Testis (tissue), 3 donors: ENCODE data around the gene ITPRIP. TPM values are rescaled to one million over a fixed set of nuclear protein-coding genes. Genes with fewer than 3 reads are reported as not detected.

ENCODE experiments used
- DNase-seq: peaks from one replicate; pipeline ENCODE4 v3.0.0-alpha.2; 2019
- H3K27ac ChIP-seq, 2 donors: fragments of 200-600 bp; sonication (generic); one replicate each; pipeline ENCODE4 v1.5.1; 2019
- H3K27me3 ChIP-seq: fragments of 200-600 bp; sonication (generic); one replicate; pipeline ENCODE4 v1.5.1; 2019
- H3K36me3 ChIP-seq: fragments of 200-600 bp; sonication (generic); one replicate; pipeline ENCODE4 v1.5.1; 2017; ENCODE audit warnings: low read depth; ENCODE audit errors: missing control alignments
- H3K4me1 ChIP-seq: fragments of 200-600 bp; sonication (generic); one replicate; pipeline ENCODE4 v1.5.1; 2019
- H3K4me3 ChIP-seq, 2 donors: fragments of 200-600 bp; sonication (generic); one replicate each; pipeline ENCODE4 v1.5.1; 2017 to 2019
- H3K9me3 ChIP-seq: fragments of 200-600 bp; sonication (generic); one replicate; pipeline ENCODE4 v1.5.1; 2017
- CTCF ChIP-seq, 3 experiments: fragments of 450-650 bp in 2 of 3; fragments of 200-600 bp in 1 of 3; sonication (generic) in 1 of 3; IDR thresholded peaks; one replicate each; pipeline ENCODE4 v1.5.1; 2016 to 2019; ENCODE audit warnings: antibody characterized with exemption in 3 of 3, mild to moderate bottlenecking in 2 of 3, moderate library complexity in 1 of 3
- POLR2A ChIP-seq: fragments of 450-650 bp; IDR thresholded peaks from one replicate; pipeline ENCODE4 v1.6.1; 2017; ENCODE audit warnings: antibody characterized with exemption, mild to moderate bottlenecking, moderate library complexity
- WGBS, 2 donors: methylation state at CpG; one replicate each; pipeline ENCODE4 v1.1.5; 2018; 5-methylcytosine and 5-hydroxymethylcytosine counted together
- intact Hi-C: fragments of 100-400 bp; cut with DNase I; formaldehyde crosslinking; loops from one replicate; pipeline ENCODE4 v1.15.1; 2023; ENCODE audit warnings: low total_unique reads
- polyA plus RNA-seq: library from polyadenylated mRNA; stranded (reverse); fragments of 350-450 nt; fragmentation: Illumina TruSeq; extraction: RNeasy Lipid Tissue Mini Kit (QIAGEN cat#74804); gene quantifications from one replicate; pipeline ENCODE4 v1.2.3, GENCODE V29; 2014; ENCODE audit warnings: low read depth, low replicate concordance; ENCODE audit not compliant: insufficient read depth
- total RNA-seq, 2 donors: library from RNA; depleted of rRNA; stranded (reverse); fragments of >200 nt; gene quantifications; one replicate each; pipeline ENCODE4 v1.2.3, GENCODE V29; 2016

Gene ITPRIP
- total and polyA plus RNA-seq, 3 donors from 2014 or later, result 21.5 to 29.5 (median 21.6) TPM

DNA sequence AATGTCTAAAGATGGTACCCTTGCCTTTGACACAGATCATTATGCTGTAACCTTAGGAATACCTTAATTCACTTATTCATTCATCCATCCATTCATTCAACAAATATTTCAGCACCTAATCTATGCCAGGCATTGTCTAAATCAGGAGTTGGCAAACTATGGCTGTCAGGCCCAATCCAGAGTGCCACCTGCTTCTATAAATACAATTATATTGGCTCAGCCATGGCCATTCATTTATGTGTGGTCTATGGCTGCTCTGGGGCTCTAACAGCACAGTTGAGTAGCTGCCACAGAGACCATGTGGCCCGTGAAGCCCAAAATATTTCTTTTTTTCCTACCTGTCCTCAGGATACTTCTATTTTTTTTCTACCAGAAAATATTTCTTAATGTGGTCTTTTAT, 6.0 kb upstream of the ITPRIP start:
- no peaks in the 10 kb centered on the region for H3K27me3 ChIP-seq
- WGBS, 2 donors, result 100% methylated on average over 1 of the region's 1 CpG
- TF ChIP-seq POLR2A, result no peak
- TF ChIP-seq CTCF (IDR thresholded peaks at IDR 0.05), result no peak
- H3K27ac ChIP-seq, result no peak overlapping the region
- intact Hi-C loops, result no loop called here
- no peak for DNase-seq
- H3K4me1 ChIP-seq, result peaks cover 18% of the 10 kb centered on the region
- no peak overlapping the region for H3K4me3 ChIP-seq
- H3K36me3 ChIP-seq, result no peaks in the 10 kb centered on the region
- H3K9me3 ChIP-seq, result no peaks in the 10 kb centered on the region

DNA sequence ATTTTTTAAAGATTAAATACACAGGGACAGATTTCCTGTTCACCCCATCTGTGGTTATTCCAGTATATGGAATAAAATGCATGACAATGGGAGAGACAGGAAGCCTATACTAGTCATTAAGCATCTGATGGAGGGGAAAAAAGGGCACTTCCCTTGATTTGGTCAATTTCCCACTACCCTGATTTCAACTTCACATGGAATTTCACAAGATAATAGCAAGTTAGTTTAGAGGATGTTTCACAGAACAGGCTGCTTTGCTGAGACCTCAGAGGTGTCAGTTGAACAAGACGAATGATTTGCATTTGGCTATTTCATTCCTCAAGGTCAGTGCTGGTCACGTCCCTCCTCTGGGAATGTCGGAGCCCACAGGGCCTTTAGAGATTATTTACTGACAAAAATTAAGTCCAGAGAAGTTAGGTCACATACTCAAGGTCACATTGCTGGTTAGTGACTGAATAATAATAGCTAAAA, 4.7 kb upstream of the ITPRIP start:
- H3K36me3 ChIP-seq, result no peaks in the 10 kb centered on the region
- intact Hi-C loops, result no loop called here
- 32 to 43% methylated on average over 3 of the region's 3 CpGs for WGBS, 2 donors
- no peak overlapping the region for H3K27ac ChIP-seq
- no peak overlapping the region for H3K4me3 ChIP-seq
- peaks cover 21% of the 10 kb centered on the region for H3K4me1 ChIP-seq
- no peak for DNase-seq
- TF ChIP-seq CTCF (IDR thresholded peaks at IDR 0.05) (no peak), POLR2A (no peak)
- no peaks in the 10 kb centered on the region for H3K9me3 ChIP-seq
- no peaks in the 10 kb centered on the region for H3K27me3 ChIP-seq

- no peaks in the 10 kb centered on the region for H3K9me3 ChIP-seq
- H3K4me1 ChIP-seq, result peaks cover 31% of the 10 kb centered on the region
- no peak for TF ChIP-seq CTCF (IDR thresholded peaks at IDR 0.05)
- TF ChIP-seq POLR2A, result no peak
- peak overlapping the region; percentile 92 to 97 for H3K27ac ChIP-seq
- no peak overlapping the region for H3K4me3 ChIP-seq
- intact Hi-C loops, result no loop called here
- DNase-seq, result no peak
- WGBS, 2 donors, result 51 to 52% methylated on average over 4 of the region's 4 CpGs
- H3K27me3 ChIP-seq, result no peaks in the 10 kb centered on the region
- no peaks in the 10 kb centered on the region for H3K36me3 ChIP-seq
Measured at GRCh38 chr10:104340641-104341040, 2.4 kb upstream of the ITPRIP start.

GRCh38 chr10:104340111-104340526, 1.9 kb upstream of the ITPRIP start:
- DNase-seq, result no peak
- Histone ChIP-seq H3K36me3 (no peaks in the 10 kb centered on the region), H3K4me3 (no peak overlapping the region), H3K27ac (peak overlapping the region; percentile 92 to 97), H3K27me3 (no peaks in the 10 kb centered on the region), H3K4me1 (peaks cover 33% of the 10 kb centered on the region), H3K9me3 (no peaks in the 10 kb centered on the region)
- TF ChIP-seq CTCF (IDR thresholded peaks at IDR 0.05), result no peak
- no peak for TF ChIP-seq POLR2A
- intact Hi-C loops, result no loop called here
- WGBS, 2 donors, result 0 to 4% methylated on average over 4 of the region's 4 CpGs

GRCh38 chr10:104339469-104340110, 1.3 kb upstream of the ITPRIP start:
- no peak for TF ChIP-seq POLR2A
- TF ChIP-seq CTCF (IDR thresholded peaks at IDR 0.05), result no peak
- Histone ChIP-seq H3K27ac (peak overlapping the region; percentile 92 to 97), H3K4me1 (peaks cover 33% of the 10 kb centered on the region), H3K36me3 (no peaks in the 10 kb centered on the region), H3K4me3 (peak overlapping the region; percentile 86 to 99), H3K27me3 (no peaks in the 10 kb centered on the region), H3K9me3 (no peaks in the 10 kb centered on the region)
- intact Hi-C loops, result no loop called here
- WGBS, 2 donors, result 1% methylated on average over 11 of the region's 11 CpGs
- peak; percentile 84 for DNase-seq
